GM12801 (cell line): ENCODE data around the gene PRSS2.

ENCODE experiments used
- TF ChIP-seq, protein P1 (sequence below): IDR thresholded peaks from one replicate; pipeline ENCODE4 v1.5.1; 2011; ENCODE audit warnings: control low read depth; ENCODE audit not compliant: insufficient read length; ENCODE audit errors: extremely low read depth

PRSS2 gene

DNA sequence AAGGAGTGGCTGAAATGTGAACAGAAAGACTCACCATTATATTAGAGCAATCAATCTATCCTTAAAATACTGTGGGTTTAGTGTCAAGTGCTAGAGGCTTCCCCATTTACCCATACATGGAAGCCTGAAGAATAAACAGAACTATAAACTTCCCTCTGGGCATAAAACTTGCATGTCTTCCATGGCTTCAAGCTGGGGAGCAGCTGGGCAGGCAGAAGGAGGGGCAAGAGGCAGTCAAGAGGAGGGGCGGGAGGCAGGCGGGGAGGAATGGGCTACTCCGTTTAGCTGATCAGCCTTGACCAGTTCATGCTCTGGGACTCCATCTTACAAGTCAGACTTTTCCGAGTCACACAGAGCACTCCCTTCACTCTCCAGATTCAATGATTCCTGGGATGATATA, 25.0 kb upstream of the PRSS2 start:
- TF ChIP-seq, protein P1, sequence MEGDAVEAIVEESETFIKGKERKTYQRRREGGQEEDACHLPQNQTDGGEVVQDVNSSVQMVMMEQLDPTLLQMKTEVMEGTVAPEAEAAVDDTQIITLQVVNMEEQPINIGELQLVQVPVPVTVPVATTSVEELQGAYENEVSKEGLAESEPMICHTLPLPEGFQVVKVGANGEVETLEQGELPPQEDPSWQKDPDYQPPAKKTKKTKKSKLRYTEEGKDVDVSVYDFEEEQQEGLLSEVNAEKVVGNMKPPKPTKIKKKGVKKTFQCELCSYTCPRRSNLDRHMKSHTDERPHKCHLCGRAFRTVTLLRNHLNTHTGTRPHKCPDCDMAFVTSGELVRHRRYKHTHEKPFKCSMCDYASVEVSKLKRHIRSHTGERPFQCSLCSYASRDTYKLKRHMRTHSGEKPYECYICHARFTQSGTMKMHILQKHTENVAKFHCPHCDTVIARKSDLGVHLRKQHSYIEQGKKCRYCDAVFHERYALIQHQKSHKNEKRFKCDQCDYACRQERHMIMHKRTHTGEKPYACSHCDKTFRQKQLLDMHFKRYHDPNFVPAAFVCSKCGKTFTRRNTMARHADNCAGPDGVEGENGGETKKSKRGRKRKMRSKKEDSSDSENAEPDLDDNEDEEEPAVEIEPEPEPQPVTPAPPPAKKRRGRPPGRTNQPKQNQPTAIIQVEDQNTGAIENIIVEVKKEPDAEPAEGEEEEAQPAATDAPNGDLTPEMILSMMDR = no peak

DNA sequence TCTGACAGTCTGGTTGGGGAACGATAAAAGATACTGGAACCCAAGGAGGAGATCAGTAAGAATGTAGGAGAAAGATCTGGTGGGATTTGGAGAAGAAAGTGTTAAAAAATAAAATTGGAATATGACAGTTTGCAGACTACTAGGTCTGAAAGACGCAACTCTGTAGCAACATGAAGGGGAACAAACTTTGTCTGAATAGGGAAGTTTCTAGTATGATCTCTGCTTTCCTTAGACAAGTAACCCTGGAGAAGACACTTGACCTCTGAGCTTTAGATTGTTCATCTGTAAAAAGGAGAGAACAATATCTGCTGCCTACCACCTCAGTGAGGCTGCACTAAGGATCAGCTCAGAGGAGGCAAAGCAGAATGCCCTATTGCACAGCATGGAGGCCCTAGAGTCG, 24.5 kb upstream of the PRSS2 start:
- TF ChIP-seq, protein P1 = no peak

DNA sequence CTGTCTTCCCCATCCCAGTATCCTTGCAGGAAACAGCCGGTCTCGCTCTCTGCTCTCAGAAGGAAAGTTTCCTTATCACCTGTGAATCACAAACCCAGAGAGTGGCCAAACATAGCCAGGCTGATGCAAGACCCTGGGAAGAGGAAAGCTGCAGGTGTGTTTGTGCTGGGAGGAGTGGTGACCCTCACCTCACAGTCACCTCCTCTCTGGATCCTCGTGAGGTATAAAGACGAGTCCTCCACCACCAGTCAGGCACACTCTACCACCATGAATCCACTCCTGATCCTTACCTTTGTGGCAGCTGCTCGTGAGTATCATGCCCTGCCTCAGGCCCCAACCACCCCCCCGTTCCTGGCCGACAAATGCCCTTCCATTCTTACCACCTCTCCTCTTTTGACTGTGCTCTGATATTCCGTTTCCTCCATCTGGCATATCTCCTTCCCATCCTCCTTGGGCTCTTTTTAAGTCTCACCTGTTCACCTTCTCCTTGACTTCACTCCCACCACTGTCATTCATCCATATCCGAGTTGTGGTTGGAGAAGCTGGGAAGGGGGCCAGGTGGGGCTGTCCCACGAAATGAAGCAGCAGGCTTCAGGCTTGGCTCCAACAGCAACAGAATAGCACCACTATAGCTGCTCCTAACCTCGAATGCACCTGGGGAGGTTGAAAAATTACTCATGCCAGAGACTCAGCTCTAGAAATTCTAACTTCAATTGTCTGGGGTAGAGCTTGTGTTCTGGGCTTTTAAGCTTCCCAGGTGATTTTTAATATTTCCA, 21.4 kb upstream of the PRSS2 start, which contains the start of gene PRSS1:
Gene PRSS1 (plus strand): TSS at position 255 of the 776 bp plus-strand sequence. CDS start 13 bp downstream, at position 268.
- TF ChIP-seq, protein P1 = no peak

DNA sequence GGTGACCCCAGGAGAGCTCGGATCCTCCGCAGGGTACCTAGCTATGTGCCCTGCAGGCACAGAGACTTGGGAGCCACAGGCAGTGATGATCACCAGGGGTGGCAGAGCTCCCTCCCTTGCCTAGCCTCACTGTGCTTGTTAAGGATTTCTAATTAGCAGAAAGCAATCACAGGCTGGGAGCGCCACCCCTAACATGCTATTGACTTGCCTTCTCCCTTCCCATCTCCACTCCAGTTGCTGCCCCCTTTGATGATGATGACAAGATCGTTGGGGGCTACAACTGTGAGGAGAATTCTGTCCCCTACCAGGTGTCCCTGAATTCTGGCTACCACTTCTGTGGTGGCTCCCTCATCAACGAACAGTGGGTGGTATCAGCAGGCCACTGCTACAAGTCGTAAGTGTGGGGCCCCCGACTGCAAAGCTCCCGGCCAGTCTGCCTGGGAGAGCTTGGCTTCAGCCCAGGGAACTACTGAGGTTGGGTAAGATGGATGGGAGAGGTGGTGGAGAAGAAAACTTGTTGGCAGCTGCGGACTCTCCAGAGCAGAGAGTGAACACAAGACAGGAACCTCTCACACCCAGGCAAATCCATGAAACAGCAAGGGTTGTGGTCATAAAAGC, 20.3 kb upstream of the PRSS2 start:
- TF ChIP-seq, protein P1 = no peak

DNA sequence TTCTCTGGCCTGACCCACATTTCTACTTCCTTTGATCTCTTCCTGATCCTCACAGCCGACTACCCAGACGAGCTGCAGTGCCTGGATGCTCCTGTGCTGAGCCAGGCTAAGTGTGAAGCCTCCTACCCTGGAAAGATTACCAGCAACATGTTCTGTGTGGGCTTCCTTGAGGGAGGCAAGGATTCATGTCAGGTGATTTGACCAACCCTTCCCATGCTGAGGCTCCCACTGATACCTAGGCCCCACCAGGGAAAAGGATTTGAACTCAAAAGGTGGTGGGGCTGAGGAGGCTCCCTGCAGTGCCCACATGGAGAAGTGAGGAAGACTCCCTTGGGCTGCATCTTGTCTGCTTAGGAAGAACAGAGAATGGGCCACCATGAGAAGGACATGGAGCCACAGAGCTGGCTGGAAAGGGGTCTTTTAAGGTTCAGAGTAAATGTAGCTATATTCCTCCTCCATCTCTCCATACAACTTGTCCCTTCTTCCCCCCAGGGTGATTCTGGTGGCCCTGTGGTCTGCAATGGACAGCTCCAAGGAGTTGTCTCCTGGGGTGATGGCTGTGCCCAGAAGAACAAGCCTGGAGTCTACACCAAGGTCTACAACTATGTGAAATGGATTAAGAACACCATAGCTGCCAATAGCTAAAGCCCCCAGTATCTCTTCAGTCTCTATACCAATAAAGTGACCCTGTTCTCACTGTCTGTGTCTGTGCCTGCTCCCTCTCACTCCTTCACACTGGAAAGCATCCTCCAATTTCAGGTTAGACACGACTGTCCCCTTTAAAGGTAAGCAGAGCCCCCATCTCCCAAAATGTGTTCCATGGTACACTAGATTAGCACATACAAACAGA, 18.2 kb upstream of the PRSS2 start:
- TF ChIP-seq, protein P1 = no peak

DNA sequence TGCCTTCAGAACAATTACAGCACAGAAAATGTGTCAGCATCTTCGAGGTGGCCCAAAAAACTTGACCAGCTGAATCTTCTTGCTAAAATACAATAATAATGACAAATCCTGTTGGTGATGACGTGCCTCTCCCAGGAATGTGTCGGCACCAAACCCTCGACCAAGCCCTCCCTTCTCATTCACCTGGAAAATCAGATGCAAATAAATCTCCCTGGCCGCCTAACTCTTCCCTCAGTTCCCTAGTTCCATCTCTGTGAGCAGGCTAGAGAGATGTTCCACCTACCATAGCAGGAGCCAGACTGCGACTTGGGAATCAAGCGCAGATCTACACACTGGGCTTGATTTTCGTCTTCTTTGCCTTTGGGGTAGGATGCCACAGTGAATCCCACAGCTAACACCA, 17.4 kb upstream of the PRSS2 start:
- TF ChIP-seq, protein P1 = no peak
